ENCODE results near the gene SPATA2. TPM values are rescaled to one million over a fixed set of nuclear protein-coding genes. Genes with fewer than 3 reads are reported as not detected.

Gene SPATA2
- total and polyA plus RNA-seq, 2 of the 13 experiments (the other 11 are each of a cell fraction or from before 2014, with no cell fraction given), result 3.2 to 8.7 TPM

- TF ChIP-seq ZBTB4 (CRISPR knock-in tag; IDR thresholded peaks at IDR 0.05; ENCODE audit: borderline replicate concordance), result peak; percentile 94; the same call in 1 of the 2 replicates
- TF ChIP-seq ZNF614 (CRISPR knock-in tag; IDR thresholded peaks at IDR 0.05; ENCODE audit: borderline replicate concordance), result no peak
- TF ChIP-seq SCMH1 (CRISPR knock-in tag; IDR thresholded peaks at IDR 0.05; ENCODE audit: borderline replicate concordance), result no peak
- no peak for TF ChIP-seq CBX2 (IDR thresholded peaks at IDR 0.05; ENCODE audit: low read depth, low read length)
- TF ChIP-seq CBX2 (CRISPR knock-in tag; IDR thresholded peaks at IDR 0.05; ENCODE audit: low read depth), result no peak
- TF ChIP-seq MBNL3 (CRISPR knock-in tag; conservative IDR thresholded peaks at IDR 0.05), result no peak
These were observed 9.8 kb downstream of the SPATA2 start (continued) for GRCh38 chr20:49905415-49906091.

GRCh38 chr20:49904440-49905214 lies 10.7 kb downstream of the SPATA2 start:
- FAIRE-seq (peak; percentile 87), ATAC-seq (peak; percentile 41), DNase-seq (ENCODE audit: low spot score) (peak; percentile 48)
- H3K9me3 ChIP-seq (ENCODE audit: low read length), result no peaks in the 10 kb centered on the region
- peaks cover 46% of the 10 kb centered on the region for H3K4me1 ChIP-seq (ENCODE audit: insufficient read depth, low read length)
- ChIA-PET POLR2A (interaction anchor here (0.6 to 5.0 kb wide), 5 partner anchors 10 to 247 kb away, joined by 3 to 36 read pairs (median 3); partner anchors contain the start of gene SPATA2), CTCF (ENCODE audit: low intra/inter-chr PET ratio, low total read pairs) (no interaction called here)
- 72% methylated on average over 17 of the region's 17 CpGs for WGBS (ENCODE audit: low lambda C conversion rate)
- H3K79me2 ChIP-seq (ENCODE audit: insufficient read depth, low read length), result peaks cover 6% of the 10 kb centered on the region
- H3K36me3 ChIP-seq (replicated peaks in 1 of 2; ENCODE audit: control insufficient read depth in 1 of 2, insufficient read depth in 2 of 2, low read length in 2 of 2), result peaks cover 31 to 48% of the 10 kb centered on the region in 2 experiments
- no peaks in the 10 kb centered on the region for H4K20me1 ChIP-seq (ENCODE audit: insufficient read depth, low read length)
- peak overlapping the region; percentile 48 for H3K27ac ChIP-seq (ENCODE audit: extremely low read length, insufficient read depth, low read length)
- in situ Hi-C loops (cut with HindIII; ENCODE audit: extremely low pct_ligation_motif_present, low pct_unique_long_range_greater_than_20kb), result no loop called here
- H3K9ac ChIP-seq (ENCODE audit: insufficient read depth, low read depth, low read length), result no peak overlapping the region
- BruUV-seq (replicated peaks), result no TSS peak
- no peak overlapping the region for H3K4me3 ChIP-seq (replicated peaks in 1 of 3; ENCODE audit: insufficient read depth in 1 of 3, low read depth in 2 of 3, low read length in 3 of 3)
- H3K4me2 ChIP-seq (ENCODE audit: low read depth, low read length), result peak overlapping the region; percentile 9; the same call in 1 of the 2 replicates
- intact Hi-C loops (cut with micrococcal nuclease; ENCODE audit: unreplicated experiment), result no loop called here
- H2AFZ ChIP-seq (ENCODE audit: low read length), result no peak overlapping the region
- no peaks in the 10 kb centered on the region for H3K27me3 ChIP-seq (ENCODE audit: control insufficient read depth in 1 of 2, insufficient read depth in 2 of 2, low read length in 2 of 2)
- peak; percentile 15 for TF ChIP-seq TEAD3 (CRISPR knock-in tag; optimal IDR thresholded peaks at IDR 0.05; ENCODE audit: borderline replicate concordance)
- TF ChIP-seq ZNF644 (CRISPR knock-in tag; IDR thresholded peaks at IDR 0.05; ENCODE audit: low read depth), result 0 out of 2 replicates have a peak, but pooled peaks have one; percentile 32
- TF ChIP-seq NR2F1 (CRISPR knock-in tag; IDR thresholded peaks at IDR 0.05), result peak in 1 of 2 experiments; percentile 63; a peak in 1 of 4 replicates
- TF ChIP-seq ZFP91 (CRISPR knock-in tag; IDR thresholded peaks at IDR 0.05; ENCODE audit: borderline replicate concordance), result 0 out of 2 replicates have a peak, but pooled peaks have one; percentile 7
- TF ChIP-seq POGZ (CRISPR knock-in tag; IDR thresholded peaks at IDR 0.05), result peak; percentile 52; the same call in 1 of the 2 replicates
- peak; percentile 86 for TF ChIP-seq NR2C2 (CRISPR knock-in tag; IDR thresholded peaks at IDR 0.05; ENCODE audit: borderline replicate concordance)
- no peak for TF ChIP-seq KDM5A (IDR thresholded peaks at IDR 0.05; ENCODE audit: borderline replicate concordance, low read length)
- TF ChIP-seq DDIT3 (CRISPR knock-in tag; IDR thresholded peaks at IDR 0.05), result no peak
- peak; percentile 54; the same call in 1 of the 2 replicates for TF ChIP-seq RARA (CRISPR knock-in tag; IDR thresholded peaks at IDR 0.05)

Data from HepG2 (cell line).